Erythroblast (primary cell): ENCODE results near the gene TIMP3.

Source experiments
- GATA1 ChIP-seq: IDR thresholded peaks from 2 replicates; pipeline ENCODE4 v1.6.1; 2011; ENCODE audit warnings: low read depth, mild to moderate bottlenecking, control low read depth, low read length, moderate library complexity
- POLR2A ChIP-seq: IDR thresholded peaks from 2 replicates; pipeline ENCODE4 v1.6.1; 2011; ENCODE audit warnings: mild to moderate bottlenecking, low read length

- TF ChIP-seq POLR2A (no peak), GATA1 (no peak)
These were observed 23.2 kb downstream of the TIMP3 start for GRCh38 chr22:32824531-32825312.
